A549 (cell line): Measurements from ENCODE around the gene THRAP3. TPM values are rescaled to one million over a fixed set of nuclear protein-coding genes. Genes with fewer than 3 reads are reported as not detected.

Experiments
- ATAC-seq, 2 experiments: fragments of 200-7000 bp in 1 of 2; fragments of >200 bp in 1 of 2; cut with Nextera tagmentation in 1 of 2; cut with Tn5 transposase in 1 of 2; 3 replicates each; pipeline versions ENCODE4 v1.8.0 to v1.9.1; 2018 to 2020; ENCODE audit warnings: mild to moderate bottlenecking in 1 of 2, moderate library complexity in 1 of 2
- CTCF ChIA-PET: fragments of 300-600 bp; sonication (Branson Sonifier 250); formaldehyde crosslinking; extraction: SDS; loops from one replicate; lab custom pipeline; 2021; ENCODE audit warnings: antibody characterized with exemption, inconsistent platforms; lab: Yijun Ruan, JAX
- POLR2A ChIA-PET: fragments of 350-600 bp; formaldehyde crosslinking; extraction: SDS; loops from one replicate; lab custom pipeline; 2021; ENCODE audit warnings: antibody characterized with exemption, inconsistent platforms; lab: Yijun Ruan, JAX
- DNase-seq, 2 experiments: peaks; one replicate each; pipeline versions ENCODE4 v3.0.0 to v3.0.0-alpha.2; 2011 to 2016; ENCODE audit warnings: low read depth in 1 of 2, low spot score in 1 of 2
- FAIRE-seq: peaks from 2 replicates; lab custom pipeline; 2011; peaks lifted over from hg19 to GRCh38; lab: Jason Lieb, UNC
- H3K27ac ChIP-seq, 2 experiments: fragments of >200 bp; sonication (Bioruptor Twin); formaldehyde crosslinking; 3 replicates each; pipeline ENCODE4 v1.5.1; 2016 to 2017
- H3K4me1 ChIP-seq: fragments of >200 bp; sonication (Bioruptor Twin); formaldehyde crosslinking; 3 replicates; pipeline ENCODE4 v1.6.1; 2016
- H3K4me2 ChIP-seq: fragments of >200 bp; sonication (Bioruptor Twin); formaldehyde crosslinking; 3 replicates; pipeline ENCODE4 v1.6.1; 2016
- H3K4me3 ChIP-seq: fragments of >200 bp; sonication (Bioruptor Twin); formaldehyde crosslinking; 3 replicates; pipeline ENCODE4 v1.5.1; 2016
- H3K9me3 ChIP-seq: fragments of >200 bp; sonication (Bioruptor Twin); formaldehyde crosslinking; 3 replicates; pipeline ENCODE4 v1.6.1; 2016
- CBX8 ChIP-seq: fragments of 200-600 bp; sonication (generic); IDR thresholded peaks from 2 replicates; pipeline ENCODE4 v1.6.1; 2016
- EHF ChIP-seq: fragments of 250-450 bp; sonication (Bioruptor Pico); IDR thresholded peaks from 2 replicates; pipeline ENCODE4 v1.5.0; 2020; ENCODE audit warnings: mild to moderate bottlenecking
- EHMT2 ChIP-seq: fragments of 200-600 bp; sonication (generic); IDR thresholded peaks from 2 replicates; pipeline ENCODE4 v1.6.1; 2016; ENCODE audit warnings: antibody characterized with exemption, low read depth, mild to moderate bottlenecking, moderate library complexity
- ESRRA ChIP-seq: fragments of 150-350 bp; IDR thresholded peaks from 2 replicates; pipeline ENCODE4 v1.6.1; 2014; ENCODE audit warnings: mild to moderate bottlenecking, low read length, borderline replicate concordance
- FOSB ChIP-seq: fragments of 250-450 bp; sonication (Bioruptor Pico); IDR thresholded peaks from 2 replicates; pipeline ENCODE4 v1.5.0; 2020; ENCODE audit warnings: mild to moderate bottlenecking, moderate library complexity
- FOXS1 ChIP-seq: fragments of 250-450 bp; sonication (Bioruptor Pico); IDR thresholded peaks from 2 replicates; pipeline ENCODE4 v1.5.0; 2020; ENCODE audit warnings: mild to moderate bottlenecking, moderate library complexity
- HES2 ChIP-seq: fragments of >200 bp; sonication (Bioruptor Twin); formaldehyde crosslinking; IDR thresholded peaks from 2 replicates; pipeline ENCODE4 v1.6.1; 2016
- HEYL ChIP-seq: fragments of 250-450 bp; sonication (Bioruptor Pico); IDR thresholded peaks from 2 replicates; pipeline ENCODE4 v1.8.0; 2021; ENCODE audit warnings: mild to moderate bottlenecking, moderate library complexity
- HMGXB4 ChIP-seq: fragments of 250-450 bp; sonication (Bioruptor Pico); IDR thresholded peaks from 2 replicates; pipeline ENCODE4 v1.5.0; 2021; ENCODE audit warnings: mild to moderate bottlenecking, moderate library complexity, borderline replicate concordance
- HOXA7 ChIP-seq: fragments of 250-450 bp; sonication (Bioruptor Pico); IDR thresholded peaks from 2 replicates; pipeline ENCODE4 v1.5.0; 2020; ENCODE audit warnings: mild to moderate bottlenecking, moderate library complexity
- HOXB13 ChIP-seq: fragments of 250-450 bp; sonication (Bioruptor Pico); IDR thresholded peaks from 2 replicates; pipeline ENCODE4 v1.5.0; 2020; ENCODE audit warnings: low read depth, mild to moderate bottlenecking, moderate library complexity
- JUNB ChIP-seq: fragments of >200 bp; sonication (Bioruptor Twin); formaldehyde crosslinking; IDR thresholded peaks from 2 replicates; pipeline ENCODE4 v1.6.1; 2016
- KDM1A ChIP-seq: fragments of 200-600 bp; sonication (generic); IDR thresholded peaks from 2 replicates; pipeline ENCODE4 v1.6.1; 2016; ENCODE audit warnings: low read depth, mild to moderate bottlenecking
- MAX ChIP-seq: IDR thresholded peaks from 2 replicates; pipeline ENCODE4 v1.6.1; 2012
- MAZ ChIP-seq: fragments of 150-350 bp; IDR thresholded peaks from 2 replicates; pipeline ENCODE4 v1.6.1; 2014; ENCODE audit warnings: antibody characterized with exemption, low read depth, low read length, borderline replicate concordance
- MYC ChIP-seq: IDR thresholded peaks from 2 replicates; pipeline ENCODE4 v1.6.1; 2012; ENCODE audit warnings: mild to moderate bottlenecking, inconsistent platforms, low read length, improper control_type of control experiment, borderline replicate concordance
- NR3C1 ChIP-seq: fragments of >200 bp; sonication (Bioruptor Twin); formaldehyde crosslinking; IDR thresholded peaks from 3 replicates; pipeline ENCODE4 v1.6.1; 2017
- PHF8 ChIP-seq: fragments of 200-600 bp; sonication (generic); IDR thresholded peaks from 2 replicates; pipeline ENCODE4 v1.6.1; 2016; ENCODE audit warnings: low read depth, mild to moderate bottlenecking, antibody characterized with exemption, moderate library complexity, borderline replicate concordance
- POLR2A ChIP-seq: IDR thresholded peaks from 2 replicates; pipeline ENCODE4 v1.6.1; 2012; ENCODE audit warnings: mild to moderate bottlenecking, low read length
- SMC3 ChIP-seq: fragments of >200 bp; sonication (Bioruptor Twin); formaldehyde crosslinking; IDR thresholded peaks from 3 replicates; pipeline ENCODE4 v1.6.1; 2018; ENCODE audit warnings: inconsistent platforms
- SREBF2 ChIP-seq: fragments of 450-650 bp; IDR thresholded peaks from 2 replicates; pipeline ENCODE4 v1.6.1; 2014; ENCODE audit warnings: mild to moderate bottlenecking, moderate library complexity
- TFCP2L1 ChIP-seq: fragments of 250-450 bp; sonication (Bioruptor Pico); IDR thresholded peaks from 2 replicates; pipeline ENCODE4 v1.5.0; 2021; ENCODE audit warnings: mild to moderate bottlenecking
- TP53 ChIP-seq: fragments of 250-450 bp; sonication (Bioruptor Pico); IDR thresholded peaks from 2 replicates; pipeline ENCODE4 v1.5.0; 2021; ENCODE audit warnings: mild to moderate bottlenecking, moderate library complexity
- USF2 ChIP-seq: fragments of 450-650 bp; IDR thresholded peaks from 2 replicates; pipeline ENCODE4 v1.6.1; 2014; ENCODE audit warnings: antibody characterized with exemption
- ZFP36 ChIP-seq: fragments of 450-650 bp; IDR thresholded peaks from 2 replicates; pipeline ENCODE4 v1.6.1; 2014; ENCODE audit warnings: borderline replicate concordance; ENCODE audit not compliant: partially characterized antibody
- ZNF302 ChIP-seq: fragments of 250-450 bp; sonication (Bioruptor Pico); IDR thresholded peaks from 2 replicates; pipeline ENCODE4 v1.9.0; 2021; ENCODE audit warnings: inconsistent platforms, mild to moderate bottlenecking, moderate library complexity
- WGBS: methylation state at CpG from one replicate; pipeline ENCODE4 v1.1.6; 2017; ENCODE audit errors: missing lambda C conversion rate; 5-methylcytosine and 5-hydroxymethylcytosine counted together
- polyA plus RNA-seq, 4 experiments: library from polyadenylated mRNA; depleted of rRNA in 3 of 4; stranded (reverse); fragments of >200 nt; fragmentation: RNase III in 1 of 4; extraction: RNeasy Plus Mini Kit Qiagen cat#74134 plus additional on column Dnase treatment in 1 of 4; gene quantifications; 2 replicates in 3 of 4; 3 replicates in 1 of 4; pipeline ENCODE4 v1.2.3, GENCODE V29; 2011 to 2017
- TF ChIP-seq, protein P1 (sequence below): IDR thresholded peaks from 2 replicates; pipeline ENCODE4 v1.6.1; 2012; ENCODE audit warnings: low read depth, borderline replicate concordance
- TF ChIP-seq, protein P2 (sequence below): fragments of 250-450 bp; sonication (Bioruptor Pico); IDR thresholded peaks from 2 replicates; pipeline ENCODE4 v1.5.0; 2020; ENCODE audit warnings: low read depth, mild to moderate bottlenecking, moderate library complexity
- TF ChIP-seq, protein P3 (sequence below): fragments of >200 bp; sonication (Bioruptor Twin); formaldehyde crosslinking; IDR thresholded peaks from 3 replicates; pipeline ENCODE4 v1.6.1; 2016

THRAP3 gene
- polyA plus RNA-seq, 2 of the 4 experiments (the other 2 are of a cell fraction), result 60.0 to 60.7 TPM

- H3K4me1 ChIP-seq, result peaks cover 22% of the 10 kb centered on the region
- ATAC-seq (no peak), DNase-seq (no peak), FAIRE-seq (no peak)
- CTCF ChIA-PET, result interaction anchor here (0.8 to 1.1 kb wide), 2 partner anchors 12 to 27 kb away, joined by 3 read pairs; no protein-coding TSS in a partner anchor
- TF ChIP-seq SMC3, result no peak
- TF ChIP-seq HMGXB4 (CRISPR knock-in tag), result no peak
- no peak for TF ChIP-seq CBX8
- TF ChIP-seq TFCP2L1 (CRISPR knock-in tag), result no peak
- TF ChIP-seq ZNF302 (CRISPR knock-in tag), result no peak
- no peak for TF ChIP-seq SREBF2
- TF ChIP-seq POLR2A, result no peak
- H3K27ac ChIP-seq, result no peak overlapping the region
- H3K4me3 ChIP-seq, result no peak overlapping the region
- no peaks in the 10 kb centered on the region for H3K9me3 ChIP-seq
- H3K4me2 ChIP-seq, result no peak overlapping the region
- POLR2A ChIA-PET, result no interaction called here
- WGBS, result 97% methylated on average over 5 of the region's 5 CpGs
Observed at GRCh38 chr1:36273024-36273423, 48.8 kb downstream of the THRAP3 start.

DNA sequence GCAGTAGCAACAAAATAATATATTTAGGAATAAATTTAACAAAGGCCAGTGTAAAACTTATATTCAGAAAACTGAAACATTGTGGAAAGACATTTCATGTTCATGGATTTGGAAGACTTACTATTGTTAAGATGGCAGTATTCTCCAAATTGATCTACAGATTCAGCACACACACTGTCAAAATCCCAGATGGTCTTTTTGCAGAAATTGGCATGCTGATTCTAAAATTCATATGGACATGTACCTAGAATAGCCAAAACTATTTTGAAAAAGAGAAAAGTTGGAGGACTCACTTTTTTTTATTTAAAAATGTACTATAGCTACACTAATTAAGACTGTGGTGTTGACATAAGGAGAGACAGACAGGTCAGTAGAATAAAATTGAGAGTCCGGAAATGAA is 50.0 kb downstream of the THRAP3 start:
- H3K27ac ChIP-seq, result no peak overlapping the region
- TF ChIP-seq, protein P1, sequence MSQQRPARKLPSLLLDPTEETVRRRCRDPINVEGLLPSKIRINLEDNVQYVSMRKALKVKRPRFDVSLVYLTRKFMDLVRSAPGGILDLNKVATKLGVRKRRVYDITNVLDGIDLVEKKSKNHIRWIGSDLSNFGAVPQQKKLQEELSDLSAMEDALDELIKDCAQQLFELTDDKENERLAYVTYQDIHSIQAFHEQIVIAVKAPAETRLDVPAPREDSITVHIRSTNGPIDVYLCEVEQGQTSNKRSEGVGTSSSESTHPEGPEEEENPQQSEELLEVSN, result no peak
- no peak for TF ChIP-seq EHF (CRISPR knock-in tag)
- TF ChIP-seq NR3C1, result no peak
- TF ChIP-seq FOSB, result no peak
- TF ChIP-seq MAZ, result no peak
- TF ChIP-seq, protein P2, sequence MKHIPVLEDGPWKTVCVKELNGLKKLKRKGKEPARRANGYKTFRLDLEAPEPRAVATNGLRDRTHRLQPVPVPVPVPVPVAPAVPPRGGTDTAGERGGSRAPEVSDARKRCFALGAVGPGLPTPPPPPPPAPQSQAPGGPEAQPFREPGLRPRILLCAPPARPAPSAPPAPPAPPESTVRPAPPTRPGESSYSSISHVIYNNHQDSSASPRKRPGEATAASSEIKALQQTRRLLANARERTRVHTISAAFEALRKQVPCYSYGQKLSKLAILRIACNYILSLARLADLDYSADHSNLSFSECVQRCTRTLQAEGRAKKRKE (CRISPR knock-in tag), result no peak
- no peak for TF ChIP-seq SMC3
- TF ChIP-seq ZNF302 (CRISPR knock-in tag), result no peak
- TF ChIP-seq ZFP36, result no peak
- DNase-seq (no peak), FAIRE-seq (no peak), ATAC-seq (no peak)
- CTCF ChIA-PET, result interaction anchor here (0.6 to 1.5 kb wide), 2 partner anchors 11 to 16 kb away, joined by 3 to 4 read pairs; no protein-coding TSS in a partner anchor
- H3K4me1 ChIP-seq, result peaks cover 16% of the 10 kb centered on the region
- H3K4me3 ChIP-seq, result no peak overlapping the region
- H3K9me3 ChIP-seq, result no peaks in the 10 kb centered on the region
- no peak overlapping the region for H3K4me2 ChIP-seq
- POLR2A ChIA-PET, result no interaction called here
- WGBS, result 94% methylated on average over 1 of the region's 1 CpG

GRCh38 chr1:36276688-36277087 is 52.4 kb downstream of the THRAP3 start:
- DNase-seq (no peak), ATAC-seq (no peak), FAIRE-seq (no peak)
- 98% methylated on average over 6 of the region's 6 CpGs for WGBS
- Histone ChIP-seq H3K9me3 (no peaks in the 10 kb centered on the region), H3K4me1 (peaks cover 12% of the 10 kb centered on the region; the same call in 2 of the 3 replicates), H3K27ac (no peak overlapping the region), H3K4me2 (no peak overlapping the region), H3K4me3 (no peak overlapping the region)
- POLR2A ChIA-PET, result no interaction called here
- CTCF ChIA-PET, result interaction anchor here (1.2 to 1.4 kb wide), 3 partner anchors 88 to 177 kb away, joined by 3 to 4 read pairs (median 3); no protein-coding TSS in a partner anchor
- TF ChIP-seq USF2, result no peak
- TF ChIP-seq, protein P2 (CRISPR knock-in tag), result no peak
- TF ChIP-seq HES2, result no peak
- TF ChIP-seq, protein P3, sequence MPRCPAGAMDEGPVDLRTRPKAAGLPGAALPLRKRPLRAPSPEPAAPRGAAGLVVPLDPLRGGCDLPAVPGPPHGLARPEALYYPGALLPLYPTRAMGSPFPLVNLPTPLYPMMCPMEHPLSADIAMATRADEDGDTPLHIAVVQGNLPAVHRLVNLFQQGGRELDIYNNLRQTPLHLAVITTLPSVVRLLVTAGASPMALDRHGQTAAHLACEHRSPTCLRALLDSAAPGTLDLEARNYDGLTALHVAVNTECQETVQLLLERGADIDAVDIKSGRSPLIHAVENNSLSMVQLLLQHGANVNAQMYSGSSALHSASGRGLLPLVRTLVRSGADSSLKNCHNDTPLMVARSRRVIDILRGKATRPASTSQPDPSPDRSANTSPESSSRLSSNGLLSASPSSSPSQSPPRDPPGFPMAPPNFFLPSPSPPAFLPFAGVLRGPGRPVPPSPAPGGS, result no peak
- no peak for TF ChIP-seq FOXS1 (CRISPR knock-in tag)
- TF ChIP-seq TP53 (CRISPR knock-in tag), result no peak
- no peak for TF ChIP-seq EHF (CRISPR knock-in tag)
- TF ChIP-seq JUNB, result no peak
- TF ChIP-seq PHF8, result no peak
- no peak for TF ChIP-seq HOXB13 (CRISPR knock-in tag)
- no peak for TF ChIP-seq ZFP36
- TF ChIP-seq ESRRA, result no peak
- TF ChIP-seq FOSB, result no peak
- no peak for TF ChIP-seq MYC
- TF ChIP-seq HEYL (CRISPR knock-in tag), result no peak
- TF ChIP-seq HOXA7 (CRISPR knock-in tag), result no peak
- no peak for TF ChIP-seq KDM1A
- no peak for TF ChIP-seq MAX
- no peak for TF ChIP-seq EHMT2
